HG03159 (cell line): Measurements from ENCODE around the gene CAMTA1.

Experiments used
- ATAC-seq: cut with Tn5 transposase; IDR thresholded peaks from one replicate; pipeline ENCODE4 v1.9.1; 2021; ENCODE audit warnings: mild to moderate bottlenecking, moderate library complexity; ENCODE audit not compliant: unreplicated experiment

Gene CAMTA1

DNA sequence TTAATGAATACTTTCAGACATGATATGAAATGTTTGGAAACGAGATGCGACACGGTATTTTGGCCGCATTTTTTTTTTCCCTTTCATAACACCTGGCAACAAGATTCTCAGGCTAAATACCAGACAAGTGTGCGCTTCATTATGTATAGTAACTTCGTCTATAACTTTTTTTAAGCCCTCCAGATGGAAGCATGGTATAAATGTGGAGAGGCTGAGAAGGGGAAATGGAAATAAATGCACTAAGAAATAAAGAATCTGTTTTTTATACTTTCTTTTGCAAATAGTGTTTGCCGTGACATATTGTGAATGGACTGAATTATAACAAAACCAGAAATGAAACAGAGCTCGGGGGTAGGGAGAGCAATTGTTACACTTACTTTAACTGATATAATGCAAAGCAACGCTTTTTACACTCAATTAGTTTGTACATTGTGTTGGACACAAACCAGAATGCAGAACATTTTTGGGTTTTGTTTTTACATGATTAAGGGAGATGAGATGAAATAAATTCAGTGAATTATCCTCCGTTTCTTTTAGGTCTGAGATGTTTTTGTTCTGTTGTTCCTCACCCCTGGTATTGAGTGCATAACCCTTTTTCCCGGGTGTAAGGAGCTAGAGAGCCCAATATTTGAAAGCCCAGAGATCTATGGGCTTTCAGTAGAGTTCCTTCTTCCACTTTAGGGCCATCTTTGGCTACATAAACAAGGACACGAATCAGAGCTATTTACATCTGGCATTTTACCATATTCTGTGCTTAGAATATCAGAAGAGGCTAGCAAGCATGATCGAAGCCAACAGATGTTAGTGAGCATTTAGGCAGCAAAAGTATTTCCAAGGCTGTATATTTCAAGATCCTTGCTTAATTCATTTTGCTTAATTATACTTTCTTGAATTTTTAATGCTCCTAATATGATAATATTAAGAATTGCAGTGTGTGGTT, 478.0 kb downstream of the CAMTA1 start:
- ATAC-seq = no peak

DNA sequence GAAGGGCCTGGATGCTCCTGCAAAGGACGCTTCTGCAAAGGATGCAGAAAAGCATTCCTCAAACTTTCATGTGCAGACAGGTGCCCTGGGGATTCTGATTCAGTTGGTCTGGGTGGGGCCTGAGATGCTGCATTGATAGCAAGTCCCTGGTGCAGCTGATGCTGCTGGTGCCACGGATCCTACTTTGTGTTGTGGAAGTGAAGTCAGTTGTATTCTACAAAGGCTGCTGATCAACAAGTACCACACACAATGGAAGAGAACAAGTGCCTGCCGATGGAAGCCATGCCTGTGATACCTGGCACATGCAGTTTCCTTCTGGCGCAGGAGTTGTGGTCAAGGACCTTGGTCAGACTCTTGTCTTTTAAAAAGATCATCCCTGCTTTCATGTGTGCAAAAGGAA, 478.8 kb downstream of the CAMTA1 start:
- ATAC-seq = no peak

DNA sequence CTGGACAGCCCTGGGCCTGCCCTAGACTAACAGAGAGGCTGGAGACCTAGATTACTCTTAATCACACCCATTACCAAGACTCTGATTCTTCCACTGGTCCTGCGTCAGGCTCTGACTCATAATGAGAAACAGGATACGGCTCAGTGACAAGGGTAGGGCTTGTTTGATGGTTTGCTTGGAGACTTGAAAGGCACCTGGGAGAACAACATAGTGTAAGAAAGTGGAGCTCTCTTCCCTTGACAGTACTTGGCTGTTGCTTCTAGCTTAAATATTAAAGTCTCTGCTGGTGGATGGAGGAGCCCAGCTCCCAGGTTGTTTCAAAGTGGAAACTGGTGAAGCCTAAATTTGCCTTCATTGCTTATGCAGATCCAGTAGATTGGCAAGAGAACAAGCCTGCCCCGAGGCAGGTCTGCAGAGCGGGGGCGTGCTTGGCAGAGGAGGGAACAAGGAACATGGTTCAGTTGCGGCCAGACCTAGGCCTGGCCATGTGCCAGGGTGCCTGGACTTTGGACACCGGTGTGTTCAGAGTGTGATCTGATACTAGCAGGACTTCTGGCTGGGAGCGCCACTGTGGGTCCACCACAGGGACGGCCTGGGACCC, 480.6 kb downstream of the CAMTA1 start:
- no peak for ATAC-seq

DNA sequence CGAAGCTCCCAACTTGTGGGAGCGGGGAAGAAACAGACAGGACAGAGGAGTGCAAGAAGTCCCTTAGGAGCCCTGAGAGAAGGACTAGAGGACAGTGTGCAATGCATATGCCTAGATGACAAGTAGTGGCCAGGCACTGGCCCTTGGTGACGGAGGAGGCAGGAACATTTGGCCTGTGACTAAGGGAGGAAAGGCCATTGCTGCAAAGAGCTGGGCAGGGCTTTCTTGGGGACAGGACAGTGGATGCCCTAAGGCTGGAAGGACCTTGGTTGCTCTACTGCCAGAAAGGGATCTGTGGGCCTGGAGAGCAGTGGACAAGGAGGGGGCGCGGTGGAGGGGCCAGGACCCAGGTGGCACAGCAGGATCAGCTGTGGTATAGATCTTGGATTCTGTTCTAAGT, 481.3 kb downstream of the CAMTA1 start:
- no peak for ATAC-seq

DNA sequence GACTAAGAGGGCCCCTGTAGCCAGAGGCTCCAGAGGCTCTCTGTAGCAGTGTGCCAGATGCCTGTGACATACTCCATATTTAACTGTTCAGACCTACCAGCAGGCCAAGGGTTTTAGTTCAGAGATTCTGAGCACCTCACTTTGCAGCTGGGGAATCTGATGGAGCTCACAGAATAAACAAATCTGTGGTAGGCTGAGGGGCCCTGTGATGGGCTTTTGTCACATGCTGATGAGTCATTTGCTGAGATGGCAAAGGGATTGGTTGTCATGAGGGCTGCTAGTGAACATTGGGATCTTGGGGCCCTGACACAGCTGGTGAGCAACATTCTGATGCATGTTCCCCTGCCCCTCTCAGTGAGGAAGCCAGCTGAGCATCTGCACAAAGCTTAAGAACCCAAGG, 482.2 kb downstream of the CAMTA1 start:
- ATAC-seq = no peak

DNA sequence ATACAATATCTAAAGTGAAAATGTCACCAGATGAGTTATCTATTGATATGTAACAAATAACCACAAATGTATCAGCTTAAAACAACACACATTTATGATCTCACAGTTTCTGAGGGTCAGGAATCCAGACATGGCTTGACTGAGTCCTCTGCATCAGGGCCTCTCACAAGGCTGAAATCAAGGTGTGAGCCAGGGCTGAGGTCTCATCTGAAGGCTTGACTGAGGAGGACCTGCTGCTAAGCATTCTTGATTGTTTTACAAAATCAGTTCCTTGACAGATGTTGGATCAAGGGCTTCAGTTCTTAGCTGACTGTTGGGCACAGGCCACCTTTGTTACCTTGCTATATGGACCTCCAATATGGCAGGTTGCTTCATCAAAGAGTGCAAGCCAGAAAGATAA, 483.7 kb downstream of the CAMTA1 start:
- ATAC-seq = no peak

DNA sequence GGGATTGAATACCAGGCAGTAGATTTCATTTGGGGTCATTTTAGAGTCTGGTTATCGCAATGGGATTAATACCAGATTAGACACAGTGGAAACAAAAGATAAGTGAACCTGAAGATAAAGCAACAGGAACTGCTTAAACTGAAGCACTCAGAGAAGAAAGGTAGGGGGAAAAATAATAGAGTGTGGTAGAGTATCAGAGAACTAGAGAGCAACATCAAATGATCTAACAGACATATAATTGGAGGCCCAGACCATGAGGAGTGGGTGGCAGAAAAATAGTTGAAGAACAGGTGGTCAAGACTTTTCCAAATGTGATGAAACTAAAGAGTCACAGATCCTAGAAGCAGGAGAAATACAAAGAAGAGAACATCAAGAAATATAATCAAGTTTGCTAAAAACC, 484.3 kb downstream of the CAMTA1 start:
- ATAC-seq = no peak

DNA sequence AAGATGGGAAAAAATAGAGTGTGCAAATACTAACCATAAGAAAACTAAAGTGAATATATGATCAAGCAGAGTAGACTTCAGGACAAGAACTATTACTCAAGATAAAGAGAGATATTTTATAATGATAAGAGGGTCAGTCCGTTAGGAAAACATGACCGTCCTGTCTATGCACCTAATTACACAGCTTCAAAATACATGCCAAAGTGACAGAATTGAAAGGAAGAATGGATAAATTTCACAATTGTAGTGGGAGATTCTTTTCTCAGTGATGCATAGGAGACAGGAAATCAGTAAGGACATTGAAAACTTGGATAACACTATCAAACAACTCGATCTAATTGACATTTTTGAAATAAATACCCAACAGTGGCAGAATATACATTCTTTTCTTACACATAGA, 489.0 kb downstream of the CAMTA1 start:
- no peak for ATAC-seq

DNA sequence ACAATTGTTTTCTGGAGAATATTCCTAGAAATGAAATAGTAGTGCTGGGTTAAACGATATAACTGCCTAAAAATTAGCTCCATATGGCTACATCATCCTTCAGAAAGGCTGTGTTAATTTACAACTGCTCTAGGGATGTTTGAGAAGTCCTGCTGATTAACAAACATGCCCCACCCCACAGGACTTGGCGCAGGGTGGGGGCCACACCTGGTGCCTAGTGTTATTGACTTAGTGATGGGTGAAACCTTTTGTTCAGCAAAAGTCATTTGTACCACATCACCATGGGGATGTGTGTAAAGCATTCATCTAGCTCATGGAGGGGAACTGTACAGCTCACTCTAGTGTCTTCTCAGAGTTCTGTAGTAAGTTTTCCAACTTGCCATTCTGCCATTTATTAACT, 492.8 kb downstream of the CAMTA1 start:
- no peak for ATAC-seq

DNA sequence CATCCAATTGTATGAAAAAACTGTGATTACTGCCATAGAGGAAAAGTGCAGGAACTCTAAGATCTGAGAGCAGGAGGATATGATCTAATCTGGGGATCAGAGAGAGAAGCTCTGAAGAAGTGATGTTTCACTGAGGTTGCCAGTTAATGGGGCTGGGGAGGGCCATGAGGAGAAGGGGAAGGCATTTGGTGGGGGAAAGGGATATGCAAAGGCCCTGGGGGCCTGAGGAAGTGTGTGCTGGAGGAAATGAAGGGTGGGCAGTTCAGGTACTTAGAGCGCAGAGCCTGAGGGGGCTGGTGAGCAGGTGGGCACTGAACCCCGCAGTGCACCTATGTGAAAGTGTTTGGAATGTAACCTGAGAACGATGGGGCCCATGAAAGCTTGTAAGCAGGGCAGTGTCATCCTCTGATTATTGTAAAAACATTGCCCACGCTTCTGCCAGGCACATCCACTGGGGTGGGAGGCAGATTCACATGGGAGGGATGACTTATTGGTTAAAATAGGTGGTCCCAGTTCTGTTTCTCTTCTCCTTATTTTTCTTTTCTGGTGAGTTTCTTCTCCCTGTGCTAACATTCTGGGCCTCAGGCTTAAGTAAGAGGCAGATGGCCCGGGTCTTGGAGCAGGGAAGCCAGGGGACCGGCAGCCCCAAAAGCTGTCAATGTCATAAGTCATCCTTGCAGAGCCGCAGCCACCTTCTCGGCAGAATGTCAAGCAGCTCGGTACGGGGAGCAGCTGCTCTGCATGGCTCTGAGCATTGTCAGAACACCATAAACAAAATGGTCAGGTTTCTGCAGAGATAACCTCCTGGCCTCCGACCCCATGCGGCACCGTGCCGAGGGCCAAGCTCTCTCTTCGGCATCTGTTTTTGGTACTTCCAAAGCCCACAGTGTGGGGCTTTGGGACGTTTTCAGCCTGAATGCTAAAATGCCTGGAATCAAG, 493.8 kb downstream of the CAMTA1 start:
- no peak for ATAC-seq

DNA sequence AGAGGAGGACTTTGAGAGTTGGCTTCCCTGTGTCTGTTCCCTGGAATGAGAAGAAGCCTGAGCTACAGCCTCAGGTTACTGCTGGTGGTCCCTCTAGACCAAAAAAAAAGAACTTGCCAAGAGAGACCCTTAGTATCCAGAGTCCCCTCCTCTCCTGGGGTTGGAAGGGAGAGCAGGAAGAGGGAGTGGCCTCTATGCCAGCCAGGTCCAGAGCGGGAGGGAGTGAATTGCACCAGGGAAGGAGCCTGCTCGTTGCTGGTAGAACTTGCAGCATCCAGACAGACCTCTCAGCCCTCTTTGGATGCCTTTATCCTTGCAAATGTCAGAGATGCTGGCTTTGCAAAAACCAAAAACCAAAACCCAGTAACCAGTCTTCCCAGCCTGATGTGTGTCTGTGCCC, 494.5 kb downstream of the CAMTA1 start:
- no peak for ATAC-seq

DNA sequence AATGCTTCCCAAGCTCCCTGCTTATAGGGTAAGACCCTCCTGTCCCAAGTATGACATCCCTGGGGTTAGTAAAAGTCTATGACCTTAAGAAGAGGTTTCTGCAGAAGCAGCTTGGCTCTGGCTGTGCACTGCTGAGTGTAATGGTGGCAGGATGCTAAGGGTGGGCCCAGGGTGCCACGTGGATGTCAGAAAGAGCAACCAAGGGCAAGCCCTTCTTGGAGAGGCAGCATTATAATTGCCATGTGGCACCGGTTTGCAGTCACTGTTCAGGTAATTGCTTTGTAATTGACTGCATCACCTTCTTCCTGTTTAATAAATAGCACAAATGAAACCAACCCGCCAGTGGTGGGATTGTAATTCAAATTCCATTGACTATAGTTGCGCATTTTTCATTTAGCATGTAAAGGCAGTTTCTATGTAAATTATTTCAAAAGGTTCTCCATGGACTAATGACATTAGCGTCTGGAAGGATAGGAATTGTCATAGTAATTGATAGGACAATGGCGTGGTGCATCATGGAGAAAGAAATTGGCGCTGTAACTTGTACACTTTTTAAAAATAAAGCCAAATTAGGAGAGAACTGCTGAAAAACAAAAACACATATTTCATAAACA, 495.2 kb downstream of the CAMTA1 start:
- ATAC-seq = no peak

DNA sequence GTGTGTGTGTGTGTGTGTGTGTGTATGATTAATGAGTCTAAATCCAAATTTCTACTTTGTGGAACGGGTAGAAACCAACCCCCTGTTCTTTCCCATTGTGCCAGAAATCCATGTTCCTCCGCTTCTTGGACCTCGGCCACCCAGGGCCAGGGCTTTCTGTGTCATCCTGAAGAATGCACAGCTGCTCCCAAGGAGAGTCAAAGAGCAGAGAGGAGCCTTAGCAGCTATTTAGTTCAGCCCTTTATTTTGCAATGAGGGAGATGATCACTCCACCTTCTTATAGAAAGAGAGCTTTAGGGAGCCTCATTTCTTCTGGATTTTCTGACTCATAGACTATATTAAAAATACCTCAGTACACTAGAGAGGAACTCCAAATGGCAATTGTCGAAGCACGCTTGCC, 496.6 kb downstream of the CAMTA1 start:
- no peak for ATAC-seq

DNA sequence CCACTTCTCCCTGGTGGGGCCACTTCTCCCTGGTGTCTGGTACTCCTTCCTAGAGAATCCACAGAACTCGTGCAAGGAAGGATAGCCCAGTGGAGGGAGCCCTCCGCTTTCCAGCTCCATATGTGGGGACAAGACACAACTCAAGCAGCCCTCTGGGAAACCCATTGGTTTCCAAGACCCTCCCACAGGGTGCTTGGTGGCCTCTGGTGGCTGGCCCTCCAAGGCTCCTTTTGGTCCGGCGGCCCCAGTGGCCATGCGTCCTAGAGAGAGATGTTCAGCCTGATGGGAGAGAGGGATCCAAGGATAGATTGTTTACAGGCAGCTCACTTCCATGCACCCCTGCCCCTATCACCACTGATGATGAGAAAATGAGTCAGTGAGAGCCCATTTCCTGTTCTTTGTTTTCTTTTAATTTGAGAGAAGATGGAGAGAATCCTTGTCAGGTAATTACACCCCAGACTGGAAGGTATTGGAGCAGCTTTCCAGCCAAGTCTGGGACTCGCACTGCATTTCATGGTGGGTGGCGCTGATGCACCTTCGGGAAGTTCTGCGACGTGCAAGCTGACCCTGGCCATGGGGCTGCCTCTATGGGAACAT, 499.7 kb downstream of the CAMTA1 start:
- ATAC-seq = no peak

DNA sequence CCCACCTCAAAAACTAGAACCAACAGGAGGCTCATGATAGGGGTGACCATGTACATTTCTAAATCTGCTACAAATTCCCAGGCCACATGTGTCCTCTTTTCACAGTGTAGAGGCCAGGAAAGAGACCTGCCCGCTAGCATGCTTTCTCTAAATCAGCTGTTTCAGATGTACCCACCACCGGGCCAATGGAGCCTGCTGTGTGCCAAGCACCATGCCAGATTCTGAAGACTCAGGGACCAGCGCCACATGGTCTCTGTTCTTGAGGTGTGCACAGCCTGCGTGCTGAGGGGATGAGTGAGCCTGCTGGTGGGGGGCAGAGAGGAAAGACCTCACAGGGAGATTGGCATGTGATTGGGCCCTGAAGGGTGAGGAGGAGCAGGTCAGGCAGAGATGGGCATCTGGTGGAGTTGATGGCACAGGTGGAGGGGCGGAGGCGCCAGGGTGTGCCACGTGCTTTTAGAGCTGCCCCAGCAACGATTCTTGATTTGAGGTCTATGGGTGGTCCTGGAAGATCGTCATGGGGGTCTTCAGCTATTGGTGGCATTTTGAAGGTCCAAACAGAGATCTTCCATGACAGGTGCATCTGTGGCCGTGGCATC, 500.7 kb downstream of the CAMTA1 start:
- no peak for ATAC-seq

DNA sequence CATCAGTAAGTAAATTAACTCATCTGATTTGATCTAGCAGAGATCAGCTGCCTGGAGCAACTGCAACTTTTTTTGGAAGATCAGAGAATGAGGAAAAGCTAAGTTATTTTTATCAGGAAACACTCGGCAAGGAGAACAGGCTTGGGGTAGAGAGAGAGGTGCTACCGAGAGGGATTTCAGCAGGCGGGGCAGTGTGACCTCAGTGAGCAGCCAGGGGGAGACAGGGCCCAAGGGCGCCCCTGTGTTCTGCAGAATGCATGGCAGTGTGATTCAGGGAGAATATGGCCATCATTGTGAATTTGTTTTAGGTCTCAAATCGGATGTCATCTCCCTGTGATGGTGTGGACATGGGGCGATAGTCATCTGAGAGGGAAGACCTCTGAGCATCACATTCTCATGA, 501.8 kb downstream of the CAMTA1 start:
- no peak for ATAC-seq

DNA sequence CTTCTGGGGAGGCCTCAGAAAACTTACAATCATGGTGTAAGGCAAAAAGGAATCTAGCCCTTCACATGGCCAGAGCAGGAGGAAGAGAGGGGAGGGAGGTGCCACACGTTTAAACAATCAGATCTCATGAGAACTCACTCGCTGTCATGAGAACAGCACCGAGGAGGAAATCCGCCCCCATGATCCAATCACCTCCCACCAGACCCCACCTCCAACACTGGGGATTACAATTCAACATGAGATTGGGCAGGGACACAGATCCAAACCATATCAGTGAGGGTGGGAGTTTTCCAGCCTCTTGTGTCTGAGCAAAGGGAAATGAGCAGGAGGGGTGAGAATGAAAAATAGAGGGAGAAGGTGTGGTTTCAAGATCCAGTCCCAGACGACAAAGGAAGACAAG, 503.7 kb downstream of the CAMTA1 start:
- ATAC-seq = no peak

DNA sequence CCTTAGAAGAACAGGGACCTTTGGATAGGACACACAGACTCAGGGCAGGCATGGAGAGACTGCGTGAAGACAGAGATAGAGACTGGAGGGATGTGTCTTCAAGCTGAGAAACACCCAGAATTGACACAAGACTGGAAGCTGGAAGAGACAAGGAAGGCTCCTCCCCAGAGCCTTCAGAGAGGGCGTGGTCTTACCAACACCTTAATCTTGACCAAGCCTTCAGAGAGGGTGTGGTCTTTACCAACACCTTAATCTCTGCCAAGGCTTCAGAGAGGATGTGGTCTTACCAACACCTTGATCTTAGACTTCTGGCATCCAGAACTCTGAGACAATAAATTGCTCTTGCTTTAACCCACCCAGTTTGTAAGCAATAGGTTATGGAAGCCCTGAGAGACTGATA, 504.4 kb downstream of the CAMTA1 start:
- ATAC-seq = no peak

DNA sequence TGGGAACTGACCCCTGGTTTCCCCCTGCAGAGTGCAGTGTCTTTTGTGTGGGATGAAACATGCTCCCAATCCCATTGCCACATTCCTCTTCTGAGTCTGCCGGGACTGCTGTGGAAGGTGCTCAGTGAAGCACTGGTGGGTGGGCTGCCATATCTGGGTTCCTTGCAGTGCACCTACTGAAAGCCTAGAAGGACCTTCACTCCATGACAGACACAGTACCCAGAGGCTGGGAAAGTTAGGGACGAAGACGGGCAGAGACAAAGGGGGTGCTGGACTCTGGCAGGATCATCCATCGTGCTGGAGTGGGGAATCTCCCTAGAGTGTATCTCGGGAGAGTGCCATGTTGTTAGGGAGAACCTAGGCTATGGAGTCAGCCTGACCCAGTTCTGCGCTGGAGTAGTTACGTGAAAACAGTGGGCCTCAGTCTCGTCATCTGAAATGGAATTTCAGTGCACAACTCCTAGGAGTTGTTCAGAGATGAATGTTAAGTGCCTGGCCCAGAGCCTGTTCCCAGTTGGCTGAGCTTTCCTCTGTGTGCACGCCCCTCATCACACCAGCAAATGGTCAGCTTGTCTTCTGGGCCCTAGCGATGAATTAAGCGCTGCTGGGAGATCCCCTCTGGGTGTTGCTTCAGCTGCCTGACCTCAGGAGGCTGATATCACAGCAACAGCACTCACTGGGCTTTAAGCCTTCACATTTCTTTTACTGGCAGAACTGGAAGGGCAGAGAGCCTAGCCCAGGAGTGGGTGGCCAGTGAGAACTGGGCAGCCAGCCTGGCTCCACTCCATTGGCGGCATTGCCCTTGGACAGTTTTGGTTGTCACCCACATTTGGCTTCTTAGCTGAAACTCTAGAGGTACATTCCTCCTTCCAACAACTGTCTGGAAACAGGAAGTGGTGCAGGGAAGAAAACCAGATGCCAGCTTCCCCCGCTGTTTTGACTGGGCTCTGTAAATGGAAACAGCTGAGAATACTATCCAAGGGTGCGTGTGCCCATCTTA, 506.0 kb downstream of the CAMTA1 start:
- no peak for ATAC-seq
